ENCODE results near the gene SPOCK1.

SPOCK1 gene

GRCh38 chr5:137355708-137356107 is 143.4 kb downstream of the SPOCK1 start:
- DNase-seq: no peak

GRCh38 chr5:137352095-137352494 is 147.0 kb downstream of the SPOCK1 start:
- no peak for DNase-seq

GRCh38 chr5:137350791-137351190 is 148.3 kb downstream of the SPOCK1 start:
- DNase-seq: no peak

- no peak for DNase-seq
Observed at GRCh38 chr5:137348759-137349158, 150.4 kb downstream of the SPOCK1 start.

GRCh38 chr5:137347865-137348264 is 151.3 kb downstream of the SPOCK1 start:
- DNase-seq: no peak

- DNase-seq: no peak
Observed at GRCh38 chr5:137346281-137346680, 152.8 kb downstream of the SPOCK1 start.

GRCh38 chr5:137345396-137345795 is 153.7 kb downstream of the SPOCK1 start:
- DNase-seq: no peak

GRCh38 chr5:137344723-137345322 is 154.3 kb downstream of the SPOCK1 start:
- DNase-seq: peak; percentile 3

- DNase-seq: no peak
Observed at GRCh38 chr5:137344021-137344420, 155.1 kb downstream of the SPOCK1 start.

GRCh38 chr5:137342764-137343163 is 156.4 kb downstream of the SPOCK1 start:
- DNase-seq: no peak

GRCh38 chr5:137341831-137342230 is 157.3 kb downstream of the SPOCK1 start:
- DNase-seq: no peak

GRCh38 chr5:137340881-137341280 is 158.2 kb downstream of the SPOCK1 start:
- DNase-seq: no peak

- DNase-seq: no peak
Observed at GRCh38 chr5:137336565-137337120, 162.5 kb downstream of the SPOCK1 start.

- no peak for DNase-seq
Observed at GRCh38 chr5:137336161-137336560, 163.0 kb downstream of the SPOCK1 start.

- no peak for DNase-seq
Observed at GRCh38 chr5:137335493-137335892, 163.6 kb downstream of the SPOCK1 start.

GRCh38 chr5:137333928-137334327 is 165.2 kb downstream of the SPOCK1 start:
- DNase-seq: no peak

GRCh38 chr5:137333475-137333874 is 165.7 kb downstream of the SPOCK1 start:
- no peak for DNase-seq

GRCh38 chr5:137332296-137332695 is 166.8 kb downstream of the SPOCK1 start:
- no peak for DNase-seq

GRCh38 chr5:137329586-137330296 is 169.4 kb downstream of the SPOCK1 start:
- no peak for DNase-seq

GRCh38 chr5:137328991-137329390 is 170.1 kb downstream of the SPOCK1 start:
- no peak for DNase-seq

GRCh38 chr5:137328463-137328862 is 170.7 kb downstream of the SPOCK1 start:
- DNase-seq: no peak

- no peak for DNase-seq
Observed at GRCh38 chr5:137325721-137326120, 173.4 kb downstream of the SPOCK1 start.

- DNase-seq: peak; percentile 51
Observed at GRCh38 chr5:137320056-137321045, 178.8 kb downstream of the SPOCK1 start.

All from NCI-H510A treated with DMSO at 0.1 percent for 48 hours (cell line).